DMS153 treated with DMSO at 0.1 percent for 48 hours (cell line): Measurements from ENCODE around the gene LSM5.

Experiments
- DNase-seq: peaks from one replicate; lab custom pipeline; 2025; ENCODE audit not compliant: unreplicated experiment; lab: John Stamatoyannopoulos, UW

Gene LSM5

DNA sequence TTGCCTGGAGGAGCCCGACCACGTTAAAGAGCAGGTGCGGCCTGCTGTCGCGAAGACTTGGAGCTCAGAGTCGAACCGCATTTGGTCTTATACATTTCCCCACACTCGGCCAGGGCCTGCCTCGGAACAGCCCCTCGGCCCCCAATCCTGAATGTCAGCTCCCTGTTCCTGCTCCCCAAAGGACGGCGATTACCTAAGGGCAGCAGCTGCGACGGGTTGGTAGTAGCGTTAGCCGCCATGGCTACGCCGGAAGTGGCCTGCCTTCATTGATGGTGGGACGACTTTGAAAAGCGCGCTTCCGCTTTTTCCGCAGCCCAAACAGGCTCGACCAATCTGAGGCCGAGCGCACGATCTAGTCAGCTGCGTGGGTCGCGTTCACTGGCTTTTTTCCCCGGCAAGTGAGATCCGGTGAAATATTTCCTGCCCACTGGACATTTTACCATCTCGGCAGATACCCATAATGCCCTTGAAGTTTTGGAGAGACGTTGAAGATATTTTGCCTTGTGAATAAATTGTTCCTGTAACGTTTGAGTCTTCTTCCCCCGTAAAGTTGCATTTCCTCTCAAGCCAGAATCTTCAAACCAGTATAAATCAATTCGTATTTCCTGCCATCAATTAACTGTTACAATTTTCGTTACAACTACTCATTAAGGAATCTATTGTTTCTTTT, at the start of gene LSM5:
LSM5 (minus strand) TSS at position 254 of the 670 bp plus-strand sequence; CDS start at position 239, 15 bp downstream.
- peak; percentile 97 for DNase-seq

DNA sequence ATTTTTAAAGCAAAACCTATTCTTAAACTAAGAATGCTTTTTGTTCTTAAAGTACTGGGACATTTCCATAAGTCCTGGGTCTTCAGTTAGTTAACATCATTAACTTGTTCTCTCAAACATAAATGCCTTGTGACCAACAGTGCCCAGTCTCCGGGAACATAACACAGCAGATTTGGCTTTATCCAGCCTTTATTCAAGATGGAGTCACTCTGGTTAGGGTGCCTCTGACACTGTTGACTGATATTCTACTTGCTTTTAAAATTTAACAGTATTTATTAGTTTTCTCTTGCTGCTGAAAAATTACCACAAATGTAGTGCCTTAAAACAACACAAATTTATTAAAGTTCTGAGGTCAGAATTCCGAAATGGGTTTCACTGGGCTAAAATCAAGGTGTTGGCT, 49.2 kb upstream of the LSM5 start:
- DNase-seq: no peak

DNA sequence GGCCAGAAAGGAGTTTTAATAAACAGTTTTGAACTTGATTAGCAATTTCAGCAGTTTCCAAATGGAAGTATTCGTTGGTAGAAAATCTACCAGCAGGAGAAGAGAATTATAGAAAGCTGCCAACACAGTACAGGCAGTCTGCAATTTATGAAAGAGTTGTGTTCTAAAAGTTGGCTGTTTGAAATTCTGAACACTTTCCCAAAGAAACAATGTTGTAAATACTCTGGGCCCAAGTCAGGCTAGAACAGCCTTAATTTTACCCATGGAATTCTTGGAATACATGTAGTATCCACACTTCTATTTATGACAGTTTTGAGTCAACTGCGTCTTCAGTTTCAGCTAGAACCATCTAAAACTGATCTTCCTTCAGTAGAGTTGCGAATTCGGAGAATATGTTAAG, 47.6 kb upstream of the LSM5 start:
- no peak for DNase-seq

DNA sequence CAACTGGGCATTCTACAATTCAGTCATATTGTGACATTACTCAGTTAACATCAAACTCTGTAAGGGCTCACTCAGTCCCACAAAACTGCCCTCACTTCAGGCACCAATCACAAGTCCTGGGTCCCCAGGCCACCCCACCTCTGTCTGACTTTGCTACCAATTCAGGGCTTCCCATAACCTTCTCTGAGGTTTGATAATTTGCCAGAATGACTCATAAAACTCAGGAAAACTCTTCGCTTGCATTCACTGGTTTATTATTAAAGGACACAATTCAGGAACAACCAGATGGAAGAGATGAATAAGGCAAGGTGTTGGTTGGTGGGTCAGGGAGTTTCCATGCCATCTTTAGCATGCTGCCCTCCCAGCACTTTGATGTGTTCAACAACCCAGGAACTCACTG, 46.4 kb upstream of the LSM5 start:
- DNase-seq: no peak

DNA sequence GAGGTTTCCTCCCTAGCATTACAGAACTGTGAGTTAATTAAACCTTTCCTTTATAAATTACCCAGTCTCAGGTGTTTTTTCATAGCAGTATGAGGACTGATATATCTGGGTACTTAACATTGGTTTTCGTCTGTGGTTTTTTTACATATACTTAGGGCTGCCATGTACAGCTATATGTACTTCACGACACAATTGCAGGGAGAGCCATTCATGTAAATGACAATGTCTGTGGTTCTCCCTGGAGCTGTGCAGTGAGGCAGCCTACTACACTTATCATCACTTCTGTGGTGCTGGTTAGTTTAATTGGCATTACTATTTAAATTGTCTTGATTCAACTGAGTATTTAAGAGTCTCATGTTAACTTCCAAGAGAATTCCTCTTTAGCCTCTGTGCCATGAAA, 45.8 kb upstream of the LSM5 start:
- DNase-seq: no peak

DNA sequence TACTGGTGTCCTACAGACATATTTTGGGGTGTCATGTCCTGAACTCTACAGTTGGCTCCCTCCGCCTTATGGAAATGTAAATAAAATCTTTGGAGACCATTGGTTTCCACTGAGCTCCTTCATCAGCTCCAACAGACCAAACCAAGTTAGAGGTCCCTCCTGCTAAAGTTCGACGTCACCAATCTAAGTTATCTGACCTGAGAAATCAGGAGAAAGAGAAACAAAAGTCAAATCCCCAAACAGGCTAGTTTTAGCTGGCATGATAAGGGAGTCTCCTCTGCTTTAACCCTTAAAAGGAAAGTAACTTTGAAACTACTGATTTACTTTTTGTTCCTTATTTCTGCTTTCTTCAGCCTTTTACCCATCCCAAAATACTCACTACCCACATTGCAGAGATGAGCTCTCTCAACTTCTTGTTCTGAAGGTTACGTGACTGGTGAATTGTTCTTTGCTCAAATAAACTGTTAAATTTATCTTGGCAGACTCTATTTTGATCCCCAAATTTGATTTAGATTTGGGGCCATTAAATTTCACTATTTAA, 45.1 kb upstream of the LSM5 start:
- DNase-seq: no peak

DNA sequence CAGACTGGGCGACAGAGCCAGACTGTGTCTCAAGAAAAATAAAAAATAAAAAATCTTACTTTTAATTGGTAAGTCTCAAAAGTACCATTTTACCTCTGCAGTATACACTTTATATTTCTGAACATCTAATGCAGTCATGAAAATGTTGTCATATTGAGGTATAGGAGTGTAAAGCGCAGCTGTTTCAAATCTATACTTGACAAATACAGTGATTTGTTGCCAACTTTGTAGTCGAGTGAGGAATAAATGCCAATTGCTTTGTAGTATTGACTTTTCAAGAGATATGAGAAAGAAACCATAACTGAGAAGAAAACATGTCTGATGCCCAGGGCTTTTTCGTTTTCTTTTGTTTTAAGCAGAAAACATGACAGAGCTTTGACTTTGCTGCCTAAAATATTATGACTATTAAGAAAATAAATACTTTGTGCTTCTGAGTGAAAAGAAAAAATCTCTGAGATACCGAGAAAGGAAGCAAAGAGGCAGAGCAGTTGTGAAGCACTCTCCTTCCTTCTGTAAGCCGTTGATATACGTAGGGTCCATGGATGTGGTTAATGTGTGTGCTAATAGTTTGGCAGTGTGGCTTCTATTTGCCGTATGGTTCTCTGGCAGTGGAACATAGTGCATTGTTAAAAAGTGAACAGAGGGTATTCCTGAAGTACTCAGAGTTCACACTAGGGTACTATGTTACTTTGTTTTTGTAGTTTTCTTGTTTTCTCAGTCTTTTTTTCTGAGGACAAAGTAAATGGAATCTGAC, 43.3 kb upstream of the LSM5 start:
- DNase-seq: no peak

DNA sequence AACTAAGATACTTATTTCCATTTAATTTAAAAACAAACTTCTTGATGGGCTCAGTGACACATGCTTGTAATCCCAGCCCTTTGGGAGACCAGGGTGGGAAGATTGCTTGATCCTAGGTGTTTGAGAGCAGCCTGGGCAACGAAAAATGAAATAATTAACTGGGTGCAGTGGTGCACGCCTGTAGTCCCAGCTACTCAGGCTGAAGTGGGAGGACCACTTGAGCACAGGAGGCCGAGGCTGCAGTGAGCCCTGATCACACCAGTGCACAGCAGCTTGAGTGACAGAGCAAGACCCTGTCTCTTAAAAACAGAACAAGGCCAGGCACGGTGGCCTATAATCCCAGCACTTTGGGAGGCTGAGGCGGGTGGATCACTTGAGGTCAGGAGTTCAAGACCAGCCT, 42.5 kb upstream of the LSM5 start:
- no peak for DNase-seq

DNA sequence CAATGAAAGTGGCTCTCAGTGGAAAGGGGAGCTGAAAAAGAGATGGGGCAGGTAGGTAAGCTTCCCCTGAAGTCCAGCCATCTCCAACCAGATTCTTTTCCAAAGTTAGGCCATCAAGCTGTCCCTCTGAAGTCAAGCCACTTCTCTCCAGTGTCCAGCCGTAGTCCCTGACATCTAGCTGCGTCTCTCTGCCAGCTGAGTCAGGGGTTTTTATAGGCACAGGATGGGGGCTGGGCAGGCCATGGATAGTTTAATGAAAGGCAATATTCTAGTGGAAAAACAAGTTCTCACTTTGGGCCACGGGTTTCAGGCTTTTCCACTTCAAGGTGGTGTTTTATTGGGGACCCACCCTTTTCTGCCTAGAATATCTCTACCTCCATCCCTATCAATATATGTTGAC, 41.9 kb upstream of the LSM5 start:
- no peak for DNase-seq

DNA sequence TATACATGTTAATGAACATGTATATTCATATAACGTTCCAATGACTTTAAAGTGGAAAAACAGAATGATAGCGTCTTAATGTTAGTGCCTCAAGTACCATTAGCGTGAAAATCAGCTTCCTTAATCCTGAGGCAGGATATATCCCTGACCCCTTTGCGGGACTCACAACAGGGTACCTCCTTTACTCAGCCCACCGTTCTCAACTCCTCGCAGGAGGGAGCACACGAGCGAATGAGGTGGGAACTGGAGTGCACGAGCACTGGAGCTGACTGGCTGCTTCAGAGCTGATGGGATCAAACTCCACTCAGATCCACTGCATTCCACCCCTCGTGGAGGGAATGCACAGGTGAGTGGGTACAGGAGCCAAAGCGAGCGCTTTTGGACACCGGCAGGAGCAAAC, 41.2 kb upstream of the LSM5 start:
- no peak for DNase-seq

DNA sequence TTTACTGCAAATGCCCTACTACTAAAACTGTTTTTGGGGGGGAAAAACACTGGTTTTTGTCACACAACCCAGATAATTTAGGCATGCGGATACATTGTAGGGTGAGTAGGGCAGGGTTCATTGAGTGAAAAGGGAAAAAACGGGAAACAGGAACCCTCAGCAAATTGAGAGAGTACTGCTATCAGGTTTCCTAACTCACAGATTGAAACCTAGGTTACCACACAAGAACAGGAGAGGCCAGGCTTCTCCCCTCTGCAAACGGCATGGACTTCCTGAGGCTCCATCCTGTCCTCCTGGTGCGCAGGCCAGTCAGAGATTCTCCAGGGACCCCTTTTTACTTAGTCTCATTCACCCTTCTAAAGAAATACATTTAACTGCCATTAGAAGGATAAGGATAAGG, 35.7 kb upstream of the LSM5 start:
- no peak for DNase-seq

DNA sequence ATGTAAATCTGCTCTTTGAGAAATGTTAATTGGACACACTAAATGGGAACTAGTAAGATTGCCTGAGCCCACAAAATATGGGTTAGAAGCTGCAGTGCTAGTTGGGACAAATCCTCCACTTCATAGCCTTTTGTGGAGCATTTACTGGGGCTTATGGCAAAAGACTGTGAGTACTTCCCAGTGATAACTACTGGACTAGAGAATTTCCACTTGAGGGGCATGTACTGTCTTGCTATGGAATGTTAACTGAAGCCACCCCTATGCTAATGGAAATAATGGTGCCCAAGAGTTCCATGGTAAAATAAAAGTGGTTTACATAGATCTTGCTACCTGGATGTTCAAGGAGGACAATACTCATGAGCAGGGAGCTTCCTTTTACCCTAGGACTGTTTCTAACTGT, 34.5 kb upstream of the LSM5 start:
- no peak for DNase-seq

DNA sequence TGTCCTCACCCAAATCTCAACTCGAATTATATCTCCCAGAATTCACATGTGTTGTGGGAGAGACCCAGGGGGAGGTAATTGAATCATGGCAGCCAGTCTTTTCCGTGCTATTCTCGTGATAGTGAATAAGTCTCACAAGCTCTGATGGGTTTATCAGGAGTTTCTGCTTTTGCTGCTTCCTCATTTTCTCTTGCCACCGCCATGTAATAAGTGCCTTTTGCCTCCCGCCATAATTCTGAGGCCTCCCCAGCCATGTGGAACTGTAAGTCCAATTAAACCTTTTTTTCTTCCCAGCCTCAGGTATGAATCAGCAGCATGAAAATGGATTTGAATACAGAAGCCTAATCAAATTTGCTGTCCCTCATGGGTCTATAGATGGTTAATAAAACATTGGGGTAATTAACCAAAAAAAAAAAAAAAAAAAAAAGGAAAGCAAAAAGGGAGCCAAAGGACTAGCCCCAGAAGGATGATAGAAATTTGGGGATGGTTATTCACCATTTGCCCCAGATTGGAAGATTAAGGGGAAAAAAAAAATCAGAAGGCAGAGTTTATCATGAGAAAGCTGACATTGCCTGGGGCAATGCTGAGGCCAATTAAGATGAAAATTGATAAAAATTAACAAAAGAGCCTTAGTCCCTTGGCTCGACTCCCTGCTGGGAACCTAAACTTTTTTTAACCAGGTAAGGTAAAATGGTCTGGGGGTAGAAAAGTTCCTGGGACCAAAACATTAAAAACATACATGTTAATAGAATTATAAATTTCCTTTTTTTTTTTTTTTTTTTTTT, 32.8 kb upstream of the LSM5 start:
- DNase-seq: no peak

DNA sequence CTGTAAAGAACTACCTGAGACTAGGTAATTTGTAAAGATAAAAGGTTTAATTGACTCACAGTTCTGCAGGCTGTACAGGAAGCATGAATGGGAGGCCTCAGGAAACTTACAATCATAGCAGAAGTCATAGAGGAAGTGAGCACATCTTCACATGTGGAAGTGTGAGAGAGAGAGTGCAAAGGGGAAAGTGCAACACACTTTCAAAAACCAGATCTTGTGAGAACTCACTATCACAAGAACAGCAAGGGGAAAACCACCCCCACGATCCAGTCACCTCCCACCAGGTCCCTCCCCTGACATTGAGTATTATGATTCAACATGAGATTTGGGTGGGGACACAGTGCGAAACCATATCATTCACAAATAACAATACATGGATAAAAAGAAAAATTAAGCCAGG, 29.6 kb upstream of the LSM5 start:
- DNase-seq: no peak

DNA sequence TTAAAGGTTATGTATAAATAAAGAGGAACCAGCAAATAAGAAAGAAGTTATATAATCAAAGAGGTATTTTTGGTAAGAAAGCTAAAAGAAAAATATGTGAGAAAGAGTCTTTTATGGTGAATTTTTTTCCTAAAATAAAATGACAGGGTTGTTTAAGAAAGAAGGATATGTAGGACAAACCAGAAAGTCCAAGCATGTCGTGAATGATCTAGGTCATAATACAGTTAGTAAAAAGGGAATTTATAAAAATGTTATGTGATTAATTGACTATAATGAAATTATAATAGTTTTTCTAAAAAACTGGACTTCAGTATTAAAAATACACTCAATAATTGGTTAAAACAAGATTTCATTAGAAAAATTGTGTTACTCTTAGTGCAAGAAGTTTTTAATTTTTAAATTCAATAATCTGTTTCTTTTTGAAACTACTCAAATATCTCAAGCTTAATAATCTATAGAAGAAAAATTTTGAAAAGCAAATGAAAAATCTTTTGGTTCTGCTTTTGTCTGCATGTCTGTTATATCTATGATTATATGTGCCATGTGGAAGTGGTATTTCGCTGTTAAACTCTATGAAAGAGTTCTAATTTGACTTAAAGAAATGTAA, 28.5 kb upstream of the LSM5 start:
- DNase-seq: peak; percentile 4

DNA sequence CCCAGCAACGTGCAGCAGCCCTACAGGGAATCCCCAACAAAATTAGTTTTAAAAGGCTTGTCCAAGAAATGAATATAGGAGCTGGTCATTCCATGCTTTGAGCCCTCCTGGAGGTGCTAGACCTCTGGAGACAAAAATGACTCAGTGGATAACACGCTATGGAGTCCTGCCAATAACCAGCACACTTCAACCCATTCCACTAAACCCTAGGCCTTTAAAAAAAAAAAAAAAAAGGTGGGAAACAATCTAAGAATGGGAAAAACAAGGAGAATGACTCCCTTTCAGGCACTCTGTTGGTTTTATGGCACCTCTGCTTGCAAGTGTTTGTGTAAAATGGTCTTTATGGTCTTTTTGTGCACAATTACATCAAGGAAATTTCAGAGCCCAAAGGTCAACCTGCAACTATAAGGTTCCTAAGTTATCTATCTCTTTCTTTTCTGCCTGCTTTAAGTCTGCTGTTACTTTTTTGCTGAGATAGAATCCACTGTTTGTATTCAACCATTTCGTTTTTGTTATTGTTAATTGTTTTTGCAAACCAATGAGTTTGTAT, 26.4 kb upstream of the LSM5 start:
- no peak for DNase-seq

DNA sequence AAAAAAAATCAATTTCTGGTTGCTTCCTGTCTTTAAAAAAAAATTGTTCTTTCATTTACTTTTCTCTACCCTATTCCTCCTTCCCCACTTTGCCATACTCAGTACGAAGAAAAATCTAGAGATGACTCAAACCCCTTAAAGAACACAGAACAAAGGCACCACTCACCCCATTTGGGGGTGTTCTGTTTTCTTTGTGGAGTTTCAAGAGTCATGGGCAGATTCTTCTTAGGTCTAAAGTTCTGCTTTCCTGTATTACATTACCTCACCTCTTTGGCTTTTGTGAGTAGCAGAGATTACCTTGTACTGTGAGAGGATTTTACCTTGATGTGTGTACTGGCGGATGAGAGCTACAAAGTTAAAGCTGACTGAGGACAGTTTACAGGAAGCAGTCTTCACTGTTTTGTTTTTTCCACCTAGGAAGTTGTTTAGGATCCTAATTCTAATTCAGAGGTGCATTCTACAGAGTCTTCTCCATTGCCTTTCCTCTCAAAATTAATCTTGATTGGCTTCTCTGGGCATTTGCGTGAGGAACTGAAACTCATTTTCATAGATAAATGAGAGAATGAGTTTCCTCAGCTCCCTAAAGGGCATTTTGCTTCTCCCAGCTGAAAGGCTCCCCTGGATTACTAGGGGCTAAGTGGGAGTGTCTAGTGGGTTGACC, 25.8 kb upstream of the LSM5 start:
- DNase-seq: no peak

DNA sequence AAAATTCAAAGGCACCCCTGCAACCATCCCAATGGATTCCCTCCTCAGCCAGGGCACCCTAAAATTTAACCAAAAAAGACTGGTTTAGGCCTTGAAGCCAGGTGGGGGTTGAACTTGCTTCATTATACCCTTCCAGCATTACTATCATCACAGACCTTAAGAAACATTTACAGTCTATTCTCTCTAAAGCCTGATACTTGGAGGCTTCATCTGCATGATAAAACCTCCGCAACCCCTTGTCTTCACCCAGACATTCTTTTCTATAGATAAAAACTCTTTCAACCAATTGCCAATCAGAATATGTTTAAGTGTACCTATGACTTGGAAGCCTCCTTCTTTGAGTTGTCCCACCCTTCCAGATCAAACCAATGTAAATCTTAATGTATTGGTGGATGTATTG, 23.0 kb upstream of the LSM5 start:
- no peak for DNase-seq

DNA sequence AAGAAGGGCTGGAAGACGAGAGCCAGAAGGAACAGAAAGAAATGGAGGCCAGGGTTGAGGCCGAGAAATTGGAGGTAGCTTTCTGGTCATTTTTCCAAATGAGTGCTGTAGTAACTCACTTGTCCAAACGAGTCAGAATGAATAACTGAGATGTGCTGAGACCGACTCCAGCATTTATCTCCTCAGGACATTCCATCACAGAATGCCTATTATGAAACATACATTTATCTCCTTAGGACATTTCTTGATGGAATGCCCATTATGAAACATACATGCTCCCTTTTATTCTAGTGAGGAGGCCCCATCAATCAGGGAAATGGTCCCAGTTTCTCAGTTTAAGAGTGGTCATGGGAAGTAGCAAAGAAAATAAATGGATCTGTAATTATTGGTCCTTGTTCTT, 21.6 kb upstream of the LSM5 start:
- DNase-seq: no peak

DNA sequence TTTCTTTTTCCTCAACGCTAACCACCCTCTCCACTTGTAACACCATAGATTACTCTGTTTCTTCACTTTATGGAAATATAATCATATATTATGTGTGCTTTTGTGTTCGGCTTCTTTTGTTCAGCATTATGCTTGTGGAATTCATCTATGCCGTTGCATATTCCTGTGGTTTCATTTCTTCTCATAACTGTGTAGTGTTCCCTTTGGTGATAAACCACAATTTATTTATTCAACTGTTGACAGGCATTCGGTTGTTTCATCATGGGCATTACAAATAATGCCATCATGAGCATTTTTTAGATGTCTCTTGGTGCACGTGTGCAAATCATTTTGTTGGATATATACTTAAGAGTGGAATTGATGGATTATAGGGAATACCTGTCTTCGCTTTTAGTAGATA, 17.2 kb upstream of the LSM5 start:
- DNase-seq: no peak
